Skeletal muscle satellite cell (primary cell): Measurements from ENCODE around the gene KRT32.
A peak's percentile ranks its signal among the peaks of the same experiment; 100 is the strongest.

Source experiments
- small RNA-seq: library from RNA; depleted of rRNA; stranded (forward); fragments of <200 nt; gene quantifications from one replicate; pipeline ENCODE3, GENCODE V24; 2012

Gene KRT32

Small RNA genes lying within 50 kb of the gene (small RNA-seq; reads per million reads assigned to genes)
- gene RNU2-32P, result 18.3 reads per million, percentile 93 among the genes with 10 or more reads in this experiment
